ENCODE data around the gene ZSCAN9.

ZSCAN9 gene

DNA sequence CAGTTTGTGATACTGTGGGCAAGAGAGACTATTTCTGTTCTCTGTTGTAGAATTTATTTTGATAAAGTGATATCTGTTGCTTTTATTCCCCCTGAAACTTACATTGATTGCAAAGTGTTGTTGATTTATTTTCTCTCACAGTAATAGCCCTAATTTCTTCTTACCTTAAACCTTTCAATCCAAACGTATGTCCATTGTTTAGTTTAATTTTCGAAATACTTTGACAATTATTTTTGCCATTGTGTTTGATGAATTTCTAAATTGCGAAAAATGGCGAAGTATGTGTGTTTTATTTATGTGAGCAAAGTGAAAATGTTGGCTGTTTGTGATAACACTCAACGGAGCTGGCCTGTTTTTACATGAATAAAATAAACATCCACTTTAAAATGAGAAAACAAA lies 41.5 kb downstream of the ZSCAN9 start:
- H3K4me3 ChIP-seq (ENCODE audit: low read depth, low read length), result peak overlapping the region; percentile 44
- TF ChIP-seq, protein P1, sequence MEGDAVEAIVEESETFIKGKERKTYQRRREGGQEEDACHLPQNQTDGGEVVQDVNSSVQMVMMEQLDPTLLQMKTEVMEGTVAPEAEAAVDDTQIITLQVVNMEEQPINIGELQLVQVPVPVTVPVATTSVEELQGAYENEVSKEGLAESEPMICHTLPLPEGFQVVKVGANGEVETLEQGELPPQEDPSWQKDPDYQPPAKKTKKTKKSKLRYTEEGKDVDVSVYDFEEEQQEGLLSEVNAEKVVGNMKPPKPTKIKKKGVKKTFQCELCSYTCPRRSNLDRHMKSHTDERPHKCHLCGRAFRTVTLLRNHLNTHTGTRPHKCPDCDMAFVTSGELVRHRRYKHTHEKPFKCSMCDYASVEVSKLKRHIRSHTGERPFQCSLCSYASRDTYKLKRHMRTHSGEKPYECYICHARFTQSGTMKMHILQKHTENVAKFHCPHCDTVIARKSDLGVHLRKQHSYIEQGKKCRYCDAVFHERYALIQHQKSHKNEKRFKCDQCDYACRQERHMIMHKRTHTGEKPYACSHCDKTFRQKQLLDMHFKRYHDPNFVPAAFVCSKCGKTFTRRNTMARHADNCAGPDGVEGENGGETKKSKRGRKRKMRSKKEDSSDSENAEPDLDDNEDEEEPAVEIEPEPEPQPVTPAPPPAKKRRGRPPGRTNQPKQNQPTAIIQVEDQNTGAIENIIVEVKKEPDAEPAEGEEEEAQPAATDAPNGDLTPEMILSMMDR (IDR thresholded peaks at IDR 0.05; ENCODE audit: borderline replicate concordance, insufficient read depth, low read depth, low read length), result no peak

DNA sequence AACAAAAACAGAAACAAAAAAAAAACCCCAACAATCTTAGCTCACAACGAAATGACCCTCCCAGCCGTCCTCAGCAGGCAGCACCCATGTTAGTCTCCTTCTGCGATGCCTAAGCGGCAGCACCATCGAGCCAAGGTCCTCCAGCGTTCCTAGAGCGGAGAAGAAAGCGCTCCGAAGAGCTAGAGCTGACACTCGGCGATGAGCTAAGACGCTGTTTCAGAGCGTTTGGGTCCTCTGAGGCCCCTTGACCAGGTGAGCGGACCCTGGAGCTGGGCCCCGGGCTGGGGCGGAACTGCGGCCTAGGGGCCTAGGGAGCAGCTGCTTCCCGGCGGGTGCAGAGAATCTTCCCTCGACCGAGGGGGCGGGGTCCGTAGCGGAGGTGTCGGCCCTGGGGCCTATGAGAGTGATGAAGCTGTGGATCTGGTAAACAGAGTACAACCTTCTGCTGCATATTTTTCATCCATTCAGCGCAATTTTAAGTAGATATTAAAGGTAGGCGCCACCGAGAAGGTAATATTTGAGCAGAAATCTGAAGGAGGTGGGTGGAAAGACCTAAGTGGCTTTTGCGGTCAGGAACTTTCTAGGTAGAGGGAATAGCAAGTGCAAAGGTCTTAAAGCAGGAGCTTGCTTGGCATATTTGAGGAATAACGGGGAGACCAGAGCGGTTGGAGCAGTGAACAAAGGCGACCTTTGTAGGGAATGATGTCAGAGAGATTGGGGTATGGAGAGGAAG lies 42.1 kb downstream of the ZSCAN9 start, which contains the start of gene ZSCAN26:
ZSCAN26 (plus strand) TSS at position 182 of the 733 bp plus-strand sequence. CDS start 4,777 bp downstream, outside the sequence.
- H3K4me3 ChIP-seq (ENCODE audit: low read depth, low read length), result peak within 1 kb of the TSS; percentile 44
- TF ChIP-seq, protein P1 (IDR thresholded peaks at IDR 0.05; ENCODE audit: borderline replicate concordance, insufficient read depth, low read depth, low read length), result no peak

DNA sequence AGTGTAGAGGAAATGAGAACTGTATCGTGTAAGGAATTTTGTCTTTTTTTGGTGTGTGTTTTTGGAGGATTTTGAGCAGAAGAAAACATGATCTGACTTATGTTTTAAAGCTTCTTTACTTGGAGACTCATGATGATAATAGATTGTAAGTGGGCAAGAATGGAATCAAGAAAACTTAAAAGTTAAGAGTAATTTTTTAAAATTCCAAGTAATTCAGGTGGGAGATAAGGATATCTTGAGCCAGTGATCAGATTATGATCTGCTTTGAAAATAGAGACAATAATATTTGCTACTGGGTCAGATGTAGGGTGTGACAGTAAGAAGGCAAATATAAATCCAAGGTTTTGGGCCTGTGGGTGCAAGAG lies 42.6 kb downstream of the ZSCAN9 start:
- TF ChIP-seq, protein P1 (IDR thresholded peaks at IDR 0.05; ENCODE audit: borderline replicate concordance, insufficient read depth, low read depth, low read length), result no peak
- H3K4me3 ChIP-seq (ENCODE audit: low read depth, low read length), result peak overlapping the region; percentile 44

DNA sequence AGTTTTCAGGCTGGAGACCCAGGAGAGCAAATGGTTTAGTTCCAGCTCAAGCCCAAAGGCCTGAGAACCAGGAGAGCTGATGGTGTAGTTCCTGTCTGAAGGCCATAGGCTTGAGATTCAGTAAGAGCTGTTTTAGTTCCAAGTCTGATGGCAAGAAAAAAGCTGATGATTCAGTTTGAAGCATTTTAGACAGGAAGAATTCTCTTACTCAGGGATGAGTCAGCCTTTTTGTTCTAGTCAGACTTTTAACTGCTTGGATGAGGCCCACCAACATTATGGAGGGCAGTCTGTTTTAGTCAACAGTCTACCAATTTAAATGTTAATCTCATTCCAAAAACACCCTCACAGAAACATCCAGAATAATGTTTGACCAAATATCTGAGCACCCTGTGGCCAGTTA lies 44.4 kb downstream of the ZSCAN9 start:
- TF ChIP-seq, protein P1 (IDR thresholded peaks at IDR 0.05; ENCODE audit: borderline replicate concordance, insufficient read depth, low read depth, low read length), result no peak
- no peak overlapping the region for H3K4me3 ChIP-seq (ENCODE audit: low read depth, low read length)

DNA sequence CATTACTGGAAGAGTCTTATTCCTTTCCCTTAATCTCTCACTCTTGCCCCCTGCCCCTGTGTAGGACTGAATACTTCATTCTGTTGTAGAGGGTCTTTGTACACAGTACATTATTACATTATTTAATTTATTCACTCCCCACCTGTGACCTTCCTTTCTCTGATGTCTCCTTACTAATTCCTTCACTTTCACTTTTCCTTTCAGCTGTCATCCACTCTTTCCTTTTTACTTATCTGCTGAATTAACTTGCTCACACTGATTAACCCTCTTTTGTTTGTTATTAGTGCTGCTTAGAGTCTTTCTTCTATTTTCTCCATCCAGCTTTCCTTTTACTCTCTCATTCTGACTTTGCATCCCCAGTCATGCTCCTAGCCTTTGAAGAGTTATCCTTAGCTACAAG lies 49.8 kb downstream of the ZSCAN9 start:
- TF ChIP-seq, protein P1 (IDR thresholded peaks at IDR 0.05; ENCODE audit: borderline replicate concordance, insufficient read depth, low read depth, low read length), result no peak
- H3K4me3 ChIP-seq (ENCODE audit: low read depth, low read length), result no peak overlapping the region

DNA sequence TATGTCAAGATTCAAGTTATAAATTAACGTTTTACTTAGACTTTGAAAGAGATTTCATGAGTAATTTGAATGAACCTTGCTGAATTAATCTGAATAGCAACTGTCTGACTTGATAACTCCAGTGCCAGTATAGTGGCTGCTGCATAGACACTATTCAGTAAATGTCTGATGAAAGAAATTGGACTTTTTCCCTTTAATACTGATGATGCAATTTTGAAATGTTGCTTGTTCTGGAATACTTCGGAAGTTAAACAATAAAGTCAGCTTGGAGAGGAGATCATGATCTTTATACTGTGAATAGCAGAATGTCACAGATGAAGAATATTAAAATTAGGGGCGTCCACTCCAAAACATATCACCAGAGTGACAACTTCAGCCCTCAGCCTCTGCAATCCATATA lies 52.7 kb downstream of the ZSCAN9 start:
- TF ChIP-seq, protein P1 (IDR thresholded peaks at IDR 0.05; ENCODE audit: borderline replicate concordance, insufficient read depth, low read depth, low read length), result no peak
- H3K4me3 ChIP-seq (ENCODE audit: low read depth, low read length), result no peak overlapping the region

DNA sequence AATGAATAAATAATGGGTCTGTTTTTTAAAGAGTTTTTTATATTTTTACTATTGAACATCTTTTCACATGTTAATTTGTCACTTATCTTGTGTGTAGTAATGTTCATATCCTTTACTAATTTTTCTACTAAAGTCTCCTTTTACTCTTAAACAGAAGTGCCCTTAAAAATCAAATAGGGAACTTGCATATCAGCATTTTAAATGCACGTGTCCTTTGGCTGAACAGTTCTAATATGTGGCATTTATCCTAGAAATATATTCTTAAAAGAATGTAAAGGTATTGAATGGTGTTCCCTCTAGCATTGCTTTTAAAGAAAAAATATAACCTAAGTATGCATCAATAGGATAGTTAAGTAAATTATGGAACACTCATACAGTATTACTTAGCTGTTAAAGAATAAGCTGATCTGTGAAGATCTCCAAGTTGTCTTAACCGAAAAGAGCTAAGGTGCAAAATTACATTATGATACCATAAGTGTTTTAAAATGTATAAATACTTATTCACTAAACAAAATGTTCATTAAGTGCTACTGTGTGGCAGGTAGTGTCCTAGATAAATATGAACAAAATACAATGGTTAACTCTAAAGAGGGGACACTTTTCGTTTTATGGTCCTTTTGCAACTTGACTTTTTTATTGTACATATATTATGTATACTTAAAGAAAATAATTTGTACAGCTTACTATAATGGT lies 55.7 kb downstream of the ZSCAN9 start:
- TF ChIP-seq, protein P1 (IDR thresholded peaks at IDR 0.05; ENCODE audit: borderline replicate concordance, insufficient read depth, low read depth, low read length), result no peak
- no peak overlapping the region for H3K4me3 ChIP-seq (ENCODE audit: low read depth, low read length)
